Measurements from ENCODE around the gene SLC24A3. TPM values are rescaled to one million over a fixed set of nuclear protein-coding genes. Genes with fewer than 3 reads are reported as not detected.

The SLC24A3 gene
- total RNA-seq, 1 donor from 2014 or later = 12.0 TPM

- no peak for DNase-seq (ENCODE audit: low spot score)
Measured at GRCh38 chr20:19302714-19303113, 90.3 kb downstream of the SLC24A3 start.

GRCh38 chr20:19304389-19304788 lies 91.9 kb downstream of the SLC24A3 start:
- no peak for DNase-seq (ENCODE audit: low spot score)

DNA sequence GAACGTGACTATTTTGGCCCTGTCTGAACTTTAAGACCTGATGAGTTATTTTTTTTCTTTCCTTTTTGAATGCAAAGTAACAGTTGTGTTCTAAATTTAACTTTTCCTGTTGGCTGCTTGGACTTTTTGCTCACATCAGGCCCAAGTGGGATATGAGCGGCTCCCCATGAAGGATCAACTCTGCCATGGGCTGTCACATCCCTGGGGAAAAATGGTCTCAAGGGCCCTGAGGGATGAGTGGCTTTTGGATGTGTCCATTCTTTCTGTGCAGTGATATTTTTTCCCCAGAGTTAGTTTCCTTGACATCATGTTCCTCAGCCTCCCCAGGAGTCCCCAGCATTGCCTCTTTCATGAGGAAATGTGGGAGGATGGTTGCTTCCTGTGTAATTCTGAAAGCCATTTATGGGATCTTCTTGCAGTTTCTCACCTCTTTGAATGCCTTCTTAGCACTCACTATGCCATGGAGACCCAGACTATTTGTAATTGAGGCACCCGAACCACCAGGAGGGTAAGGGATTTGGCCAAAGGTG lies 92.5 kb downstream of the SLC24A3 start:
- no peak for DNase-seq (ENCODE audit: low spot score)

DNA sequence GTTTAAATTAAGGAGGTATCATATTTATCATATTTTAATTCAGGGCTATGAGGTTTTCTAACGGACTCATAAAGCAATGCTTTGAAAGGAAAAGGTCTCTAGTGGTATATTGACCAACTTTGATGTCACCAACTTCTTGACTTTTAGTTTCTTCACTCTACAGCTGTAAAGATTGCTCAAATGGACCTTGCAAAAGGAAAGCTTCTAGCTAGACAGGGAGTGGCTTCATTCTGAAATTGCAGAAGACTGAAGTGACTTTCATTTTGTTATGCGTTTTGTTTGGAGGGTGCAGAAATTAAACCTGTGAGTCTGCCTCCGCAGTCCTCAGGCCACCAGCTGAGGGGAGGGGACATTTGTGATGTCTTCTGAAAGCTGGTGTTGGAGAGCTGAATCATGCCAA lies 95.7 kb downstream of the SLC24A3 start:
- no peak for DNase-seq (ENCODE audit: low spot score)

DNA sequence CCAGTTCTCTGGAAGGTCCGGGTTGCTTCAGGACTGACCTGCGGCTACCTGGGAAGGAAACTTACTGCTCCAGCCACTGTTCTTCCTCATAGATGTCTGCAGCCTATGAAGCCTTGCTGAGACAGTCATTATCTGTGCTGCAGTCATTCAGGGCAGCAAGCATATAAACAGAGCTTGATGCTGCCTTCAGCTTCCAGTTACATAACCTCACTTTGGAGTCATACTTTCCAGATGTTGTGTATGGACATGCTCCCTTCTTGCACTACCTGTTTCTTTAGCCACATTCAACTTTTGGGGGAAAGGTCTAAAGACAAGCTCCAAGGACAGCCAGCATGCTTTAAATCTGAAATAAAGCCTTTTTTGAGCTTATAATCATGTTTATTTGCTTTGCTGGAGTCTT lies 98.1 kb downstream of the SLC24A3 start:
- DNase-seq (ENCODE audit: low spot score) = no peak

- peak; percentile 52 for DNase-seq (ENCODE audit: low spot score)
Measured at GRCh38 chr20:19313342-19314069, 101.1 kb downstream of the SLC24A3 start.

- peak; percentile 27 for DNase-seq (ENCODE audit: low spot score)
Measured at GRCh38 chr20:19314621-19315020, 102.2 kb downstream of the SLC24A3 start.

GRCh38 chr20:19317237-19318069 lies 105.0 kb downstream of the SLC24A3 start:
- no peak for DNase-seq (ENCODE audit: low spot score)

DNA sequence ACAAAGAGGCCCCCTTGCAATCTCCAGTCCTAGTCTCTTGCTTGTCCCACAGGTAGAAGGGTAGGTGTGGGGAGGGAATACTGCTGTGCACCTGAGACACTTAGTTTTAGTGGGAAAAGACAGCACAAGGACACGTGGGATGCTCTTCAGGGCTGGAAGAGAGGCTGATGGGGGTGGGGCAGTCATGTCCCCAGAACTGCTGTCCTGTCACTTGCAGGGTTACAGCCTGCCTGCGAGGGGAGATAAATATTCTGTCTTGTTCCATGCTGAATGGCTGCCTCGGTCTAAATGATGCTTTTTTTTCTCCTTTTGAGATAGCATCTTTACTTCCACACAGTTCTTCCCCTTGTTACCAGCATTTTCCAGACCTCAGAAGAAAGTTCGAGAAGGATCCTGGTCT lies 106.2 kb downstream of the SLC24A3 start:
- DNase-seq (ENCODE audit: low spot score) = no peak

GRCh38 chr20:19320005-19320404 lies 107.6 kb downstream of the SLC24A3 start:
- no peak for DNase-seq (ENCODE audit: low spot score)

GRCh38 chr20:19321176-19321575 lies 108.7 kb downstream of the SLC24A3 start:
- peak; percentile 14 for DNase-seq (ENCODE audit: low spot score)

DNA sequence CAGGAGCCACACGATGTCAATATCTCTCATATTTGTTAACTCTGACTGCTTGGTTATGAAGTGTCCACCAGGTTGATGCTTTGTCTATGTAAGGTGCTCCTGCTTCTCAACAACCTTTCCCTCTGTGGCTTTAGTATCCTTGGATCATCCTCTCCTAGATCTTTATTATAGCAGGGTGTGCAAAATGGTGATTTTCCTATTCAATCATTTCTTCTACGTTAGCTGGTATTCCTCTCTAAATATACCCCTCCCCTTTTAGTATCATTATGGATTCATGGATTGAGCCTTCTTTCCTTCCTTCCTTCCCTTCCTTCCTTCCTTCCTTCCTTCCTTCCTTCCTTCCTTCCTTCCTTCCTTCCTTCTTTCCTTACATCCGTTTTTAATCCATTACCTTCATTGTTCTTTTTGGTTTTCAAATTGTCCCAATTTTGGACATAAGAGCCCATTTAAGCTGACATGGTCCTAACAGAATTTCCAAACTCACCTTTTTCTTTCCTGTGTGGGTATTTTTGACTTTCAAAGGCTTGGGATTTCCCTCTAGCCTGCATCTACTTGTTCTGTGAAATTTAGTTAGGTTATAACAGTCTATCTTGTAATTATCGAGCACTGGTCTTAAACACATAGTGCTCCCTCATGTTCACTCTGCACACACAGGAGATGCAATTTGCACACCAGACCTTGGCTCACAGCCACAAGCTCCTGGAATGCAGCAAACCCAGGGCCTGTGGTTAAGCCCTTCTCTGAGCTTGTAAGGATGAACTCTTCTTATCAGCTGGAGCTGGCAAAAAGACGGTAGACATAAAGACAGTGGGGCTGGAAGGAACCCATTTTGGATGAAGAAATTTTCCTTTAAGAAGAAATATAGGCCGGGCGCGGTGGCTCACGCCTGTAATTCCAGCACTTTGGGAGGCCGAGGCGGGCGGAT lies 109.9 kb downstream of the SLC24A3 start:
- peak; percentile 42 for DNase-seq (ENCODE audit: low spot score)

- DNase-seq (ENCODE audit: low spot score) = no peak
Measured at GRCh38 chr20:19327401-19327800, 115.0 kb downstream of the SLC24A3 start.

GRCh38 chr20:19328676-19329075 lies 116.2 kb downstream of the SLC24A3 start:
- DNase-seq (ENCODE audit: low spot score) = no peak

DNA sequence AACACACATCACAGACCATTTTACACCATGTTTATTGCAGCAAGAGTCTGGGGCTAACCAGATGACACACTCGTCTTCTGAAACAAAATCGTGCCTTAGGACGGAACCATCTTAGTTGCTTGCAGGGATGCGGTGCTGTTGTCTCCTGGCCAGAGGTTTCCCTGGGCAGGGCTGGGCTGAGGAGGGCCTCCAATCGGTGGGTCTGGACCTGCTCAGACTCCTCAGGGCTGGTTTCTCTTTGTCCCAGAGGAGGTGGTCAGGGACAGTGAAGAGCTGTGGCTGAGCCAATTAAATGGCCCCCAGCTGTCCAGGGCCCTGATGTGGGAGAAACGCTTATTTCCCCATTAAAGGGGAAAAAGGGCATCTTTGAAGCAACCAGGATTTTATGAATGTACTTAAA lies 117.6 kb downstream of the SLC24A3 start:
- no peak for DNase-seq (ENCODE audit: low spot score)

GRCh38 chr20:19330731-19331130 lies 118.3 kb downstream of the SLC24A3 start:
- DNase-seq (ENCODE audit: low spot score) = no peak

DNA sequence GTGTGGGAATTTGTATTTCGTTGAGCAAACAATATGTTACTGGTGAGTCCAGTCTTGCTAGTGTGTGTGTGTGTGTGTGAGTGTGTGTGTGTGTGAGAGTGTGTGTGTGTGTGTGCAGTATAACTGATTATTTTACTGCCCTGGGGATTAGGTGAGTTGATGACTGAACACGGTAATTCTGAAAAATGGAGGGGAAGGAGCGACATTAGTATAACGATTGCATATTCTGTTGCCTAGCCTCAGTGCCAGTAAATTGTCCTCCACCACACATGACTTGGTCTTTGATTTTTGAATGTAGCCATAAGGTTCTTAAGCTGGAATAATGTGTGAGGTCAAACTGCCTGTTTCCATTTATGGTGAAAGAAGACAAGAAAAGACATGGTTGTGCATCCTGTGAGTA lies 121.1 kb downstream of the SLC24A3 start:
- no peak for DNase-seq (ENCODE audit: low spot score)

DNA sequence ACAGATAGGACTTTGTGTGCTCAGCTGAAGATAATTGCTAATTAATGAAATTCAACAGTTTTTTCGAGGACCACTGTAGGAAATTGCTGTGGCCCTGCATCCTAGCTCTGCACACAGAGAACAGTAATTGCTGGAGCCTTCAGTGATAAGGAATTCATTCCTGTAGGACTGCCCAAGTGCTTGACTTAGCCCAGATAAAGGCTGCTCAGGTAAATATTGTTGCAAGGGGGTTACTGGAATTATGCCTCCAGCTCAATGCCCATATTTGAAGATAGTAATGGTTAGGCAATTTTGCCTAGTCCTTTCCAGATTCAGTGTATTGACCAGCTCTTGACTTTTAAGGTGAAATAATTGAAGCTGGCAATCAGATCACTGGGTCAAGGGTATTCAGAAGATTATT lies 122.9 kb downstream of the SLC24A3 start:
- no peak for DNase-seq (ENCODE audit: low spot score)

GRCh38 chr20:19335916-19336315 lies 123.5 kb downstream of the SLC24A3 start:
- no peak for DNase-seq (ENCODE audit: low spot score)

DNA sequence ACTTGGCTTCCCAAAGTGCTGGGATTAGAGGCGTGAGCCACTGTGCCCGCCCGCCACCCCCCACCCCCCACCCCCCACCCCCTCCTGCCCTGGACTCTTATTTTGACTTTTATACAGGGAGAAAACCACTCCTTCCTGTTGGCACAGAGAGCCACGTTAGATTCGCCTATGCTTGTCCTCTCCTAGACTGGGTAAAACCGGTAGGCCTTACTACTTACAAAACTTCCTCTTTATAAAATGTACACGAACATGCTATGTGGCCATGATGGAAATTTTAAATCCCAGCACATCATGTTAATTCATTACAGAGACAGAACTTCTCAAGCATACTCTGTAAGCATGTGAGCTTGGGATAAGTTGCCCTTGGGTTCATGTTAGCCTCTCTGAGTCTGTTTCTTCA lies 124.2 kb downstream of the SLC24A3 start:
- DNase-seq (ENCODE audit: low spot score) = no peak

- no peak for DNase-seq (ENCODE audit: low spot score)
Measured at GRCh38 chr20:19338380-19338779, 125.9 kb downstream of the SLC24A3 start.

DNA sequence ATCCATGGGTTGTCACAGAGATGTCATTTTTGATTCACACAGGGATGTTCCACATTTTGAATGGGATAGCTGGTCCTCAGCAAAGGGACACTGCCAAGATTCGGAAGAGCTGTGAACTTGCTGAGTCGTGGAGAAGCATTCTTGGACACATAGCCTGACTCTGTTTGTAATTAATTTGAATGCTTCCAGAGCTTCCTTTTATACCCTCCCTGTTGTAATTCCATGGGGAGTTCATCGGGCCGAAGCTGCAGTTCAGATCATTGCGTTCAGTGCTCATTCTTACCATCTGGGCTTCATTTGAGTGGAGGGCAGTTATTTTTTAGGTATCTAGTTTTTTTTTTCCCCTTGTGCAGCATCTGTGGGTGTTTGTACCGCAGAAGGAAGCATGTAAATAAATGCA lies 126.5 kb downstream of the SLC24A3 start:
- no peak for DNase-seq (ENCODE audit: low spot score)

Data from umbilical cord (tissue), 2 donors.